ENCODE results near the gene RAB33B.
"Not testable (repeated sequence)": the region's sequence is repeated elsewhere in the genome, so short reads cannot be mapped to it uniquely, and the experiment has no call there.

Gene RAB33B

DNA sequence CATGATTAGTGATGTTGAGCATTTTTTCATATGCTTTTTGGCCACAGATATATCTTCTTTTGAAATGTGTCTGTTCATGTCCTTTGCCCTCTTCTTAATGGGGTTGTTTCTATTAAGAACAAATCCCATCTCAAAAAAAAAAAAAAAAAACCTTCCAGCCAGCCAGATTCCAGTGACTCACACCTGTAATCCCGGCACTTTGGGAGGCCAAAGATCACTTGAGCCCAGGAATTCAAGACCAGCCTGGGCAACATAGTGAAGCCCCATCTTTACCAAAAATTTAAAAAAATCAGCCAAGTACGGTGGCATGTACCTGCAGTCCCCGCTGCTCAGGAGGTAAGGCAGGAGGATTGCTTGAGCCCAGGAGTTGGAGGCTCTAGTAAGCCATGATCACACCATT lies 5.1 kb downstream of the RAB33B start:
- H3K27ac ChIP-seq (ENCODE audit: low read depth, low read length) = no peak overlapping the region
- H3K9ac ChIP-seq (ENCODE audit: low read length) = no peak overlapping the region
- H3K4me2 ChIP-seq (ENCODE audit: low read depth, low read length, poor library complexity, severe bottlenecking) = no peak overlapping the region
- H3F3A ChIP-seq (ENCODE audit: insufficient read depth) = peaks cover 3% of the 10 kb centered on the region; the same call in 1 of the 2 replicates
- H3K27me3 ChIP-seq (ENCODE audit: low read length) = no peaks in the 10 kb centered on the region
- no peak overlapping the region for H3K4me3 ChIP-seq (ENCODE audit: insufficient read depth, low read length, poor library complexity, severe bottlenecking)
- no peaks in the 10 kb centered on the region for H4K20me1 ChIP-seq (ENCODE audit: low read depth, low read length)
- H2AFZ ChIP-seq (ENCODE audit: low read depth, low read length, severe bottlenecking) = no peak overlapping the region
- no peaks in the 10 kb centered on the region for H3K9me3 ChIP-seq (ENCODE audit: insufficient read depth, low read length)
- no peak for TF ChIP-seq EZH2phosphoT487 (conservative IDR thresholded peaks at IDR 0.05; ENCODE audit: low read length)
- TF ChIP-seq, protein P1, sequence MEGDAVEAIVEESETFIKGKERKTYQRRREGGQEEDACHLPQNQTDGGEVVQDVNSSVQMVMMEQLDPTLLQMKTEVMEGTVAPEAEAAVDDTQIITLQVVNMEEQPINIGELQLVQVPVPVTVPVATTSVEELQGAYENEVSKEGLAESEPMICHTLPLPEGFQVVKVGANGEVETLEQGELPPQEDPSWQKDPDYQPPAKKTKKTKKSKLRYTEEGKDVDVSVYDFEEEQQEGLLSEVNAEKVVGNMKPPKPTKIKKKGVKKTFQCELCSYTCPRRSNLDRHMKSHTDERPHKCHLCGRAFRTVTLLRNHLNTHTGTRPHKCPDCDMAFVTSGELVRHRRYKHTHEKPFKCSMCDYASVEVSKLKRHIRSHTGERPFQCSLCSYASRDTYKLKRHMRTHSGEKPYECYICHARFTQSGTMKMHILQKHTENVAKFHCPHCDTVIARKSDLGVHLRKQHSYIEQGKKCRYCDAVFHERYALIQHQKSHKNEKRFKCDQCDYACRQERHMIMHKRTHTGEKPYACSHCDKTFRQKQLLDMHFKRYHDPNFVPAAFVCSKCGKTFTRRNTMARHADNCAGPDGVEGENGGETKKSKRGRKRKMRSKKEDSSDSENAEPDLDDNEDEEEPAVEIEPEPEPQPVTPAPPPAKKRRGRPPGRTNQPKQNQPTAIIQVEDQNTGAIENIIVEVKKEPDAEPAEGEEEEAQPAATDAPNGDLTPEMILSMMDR (IDR thresholded peaks at IDR 0.05; ENCODE audit: insufficient read depth, low read length, poor library complexity, severe bottlenecking) = no peak
- no peaks in the 10 kb centered on the region for H3K36me3 ChIP-seq (ENCODE audit: low read length)
- peaks cover 70% of the 10 kb centered on the region for H3K79me2 ChIP-seq (ENCODE audit: insufficient read depth, low read length)
- H3K9me2 ChIP-seq (replicated peaks; ENCODE audit: insufficient read depth, low read length) = no peaks in the 10 kb centered on the region

DNA sequence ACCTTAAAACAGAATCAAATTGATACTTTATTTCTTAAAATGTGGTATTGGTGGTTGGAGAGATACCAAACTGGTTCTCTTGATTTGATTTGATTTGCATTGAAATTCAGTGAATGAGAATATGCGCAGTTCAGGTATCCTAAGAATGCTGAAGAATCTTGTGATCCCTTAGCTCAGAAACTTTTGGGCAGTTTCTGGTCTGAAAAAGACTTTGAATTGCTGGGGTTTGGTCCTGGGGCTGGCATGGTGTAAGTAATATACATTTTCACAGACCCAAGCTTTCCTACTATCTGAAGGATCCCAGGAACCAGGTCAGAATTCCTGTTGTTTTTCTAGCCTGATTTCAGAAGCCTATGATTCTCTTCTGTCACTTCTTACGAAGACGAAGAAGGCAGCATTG lies 6.6 kb downstream of the RAB33B start:
- H3K27ac ChIP-seq (ENCODE audit: low read depth, low read length) = no peak overlapping the region
- TF ChIP-seq, protein P1 (IDR thresholded peaks at IDR 0.05; ENCODE audit: insufficient read depth, low read length, poor library complexity, severe bottlenecking) = no peak
- TF ChIP-seq EZH2phosphoT487 (conservative IDR thresholded peaks at IDR 0.05; ENCODE audit: low read length) = no peak
- no peaks in the 10 kb centered on the region for H4K20me1 ChIP-seq (ENCODE audit: low read depth, low read length)
- no peak overlapping the region for H3K4me2 ChIP-seq (ENCODE audit: low read depth, low read length, poor library complexity, severe bottlenecking)
- H3F3A ChIP-seq (ENCODE audit: insufficient read depth) = peaks cover 3% of the 10 kb centered on the region; the same call in 1 of the 2 replicates
- H3K79me2 ChIP-seq (ENCODE audit: insufficient read depth, low read length) = peaks cover 57% of the 10 kb centered on the region
- H3K36me3 ChIP-seq (ENCODE audit: low read length) = no peaks in the 10 kb centered on the region
- H3K9me3 ChIP-seq (ENCODE audit: insufficient read depth, low read length) = no peaks in the 10 kb centered on the region
- H3K9me2 ChIP-seq (replicated peaks; ENCODE audit: insufficient read depth, low read length) = no peaks in the 10 kb centered on the region
- H3K9ac ChIP-seq (ENCODE audit: low read length) = no peak overlapping the region
- no peaks in the 10 kb centered on the region for H3K27me3 ChIP-seq (ENCODE audit: low read length)
- no peak overlapping the region for H2AFZ ChIP-seq (ENCODE audit: low read depth, low read length, severe bottlenecking)
- H3K4me3 ChIP-seq (ENCODE audit: insufficient read depth, low read length, poor library complexity, severe bottlenecking) = no peak overlapping the region

DNA sequence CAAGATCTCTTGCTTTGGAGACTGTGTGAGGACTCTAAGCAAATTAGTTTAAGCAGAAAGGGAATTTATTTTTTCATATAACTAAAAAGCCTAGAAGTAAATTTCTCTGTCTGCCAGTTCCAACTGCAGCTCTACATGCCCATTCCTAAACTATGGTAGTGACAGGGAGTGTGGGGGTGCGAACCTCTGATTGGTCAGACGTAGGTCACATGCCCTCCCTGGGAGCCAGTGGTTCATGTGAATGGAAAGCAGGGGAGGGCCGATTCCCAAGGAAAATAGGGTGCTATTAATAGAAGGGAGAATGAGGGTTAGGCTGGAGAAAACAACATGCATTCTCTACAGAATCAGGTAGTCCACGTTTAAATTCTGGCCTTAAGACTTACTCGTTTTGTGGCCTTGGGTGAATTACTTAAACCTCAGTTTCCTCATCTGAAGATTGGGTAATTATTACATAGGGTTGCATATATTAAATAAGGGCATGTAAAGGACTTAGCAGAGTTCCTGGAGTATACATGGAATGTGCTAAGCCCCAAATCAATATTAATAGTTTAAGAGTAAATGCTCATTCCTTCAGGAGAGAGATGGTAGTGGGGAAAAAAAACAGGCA lies 7.2 kb downstream of the RAB33B start:
- H3K27me3 ChIP-seq (ENCODE audit: low read length) = no peaks in the 10 kb centered on the region
- no peak overlapping the region for H3K9ac ChIP-seq (ENCODE audit: low read length)
- H3K79me2 ChIP-seq (ENCODE audit: insufficient read depth, low read length) = peaks cover 56% of the 10 kb centered on the region
- no peak overlapping the region for H3K4me2 ChIP-seq (ENCODE audit: low read depth, low read length, poor library complexity, severe bottlenecking)
- no peaks in the 10 kb centered on the region for H3K36me3 ChIP-seq (ENCODE audit: low read length)
- no peak for TF ChIP-seq EZH2phosphoT487 (conservative IDR thresholded peaks at IDR 0.05; ENCODE audit: low read length)
- TF ChIP-seq, protein P1 (IDR thresholded peaks at IDR 0.05; ENCODE audit: insufficient read depth, low read length, poor library complexity, severe bottlenecking) = no peak
- H3F3A ChIP-seq (ENCODE audit: insufficient read depth) = peaks cover 3% of the 10 kb centered on the region; the same call in 1 of the 2 replicates
- no peak overlapping the region for H2AFZ ChIP-seq (ENCODE audit: low read depth, low read length, severe bottlenecking)
- no peaks in the 10 kb centered on the region for H3K9me3 ChIP-seq (ENCODE audit: insufficient read depth, low read length)
- H3K9me2 ChIP-seq (replicated peaks; ENCODE audit: insufficient read depth, low read length) = no peaks in the 10 kb centered on the region
- no peak overlapping the region for H3K27ac ChIP-seq (ENCODE audit: low read depth, low read length)
- H3K4me3 ChIP-seq (ENCODE audit: insufficient read depth, low read length, poor library complexity, severe bottlenecking) = no peak overlapping the region
- no peaks in the 10 kb centered on the region for H4K20me1 ChIP-seq (ENCODE audit: low read depth, low read length)

DNA sequence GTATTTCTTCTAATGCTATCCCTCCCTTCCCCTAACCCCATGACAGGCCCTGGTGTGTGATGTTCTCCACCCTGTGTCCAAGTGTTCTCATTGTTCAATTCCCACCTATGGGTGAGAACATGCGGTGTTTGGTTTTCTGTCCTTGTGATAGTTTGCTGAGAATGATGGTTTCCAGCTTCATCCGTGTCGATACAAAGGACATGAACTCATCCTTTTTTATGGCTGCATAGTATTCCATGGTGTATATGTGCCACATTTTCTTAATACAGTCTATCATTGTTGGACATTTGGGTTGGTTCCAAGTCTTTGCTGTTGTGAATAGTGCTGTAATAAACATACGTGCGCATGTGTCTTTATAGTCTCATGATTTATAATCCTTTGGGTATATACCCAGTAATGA lies 10.6 kb downstream of the RAB33B start:
- not testable (repeated sequence) for H3K4me2 ChIP-seq (ENCODE audit: low read depth, low read length, poor library complexity, severe bottlenecking); H3K4me3 ChIP-seq (ENCODE audit: insufficient read depth, low read length, poor library complexity, severe bottlenecking); H3K27ac ChIP-seq (ENCODE audit: low read depth, low read length); H3K9ac ChIP-seq (ENCODE audit: low read length); H4K20me1 ChIP-seq (ENCODE audit: low read depth, low read length); H3K27me3 ChIP-seq (ENCODE audit: low read length); H3K9me2 ChIP-seq (replicated peaks; ENCODE audit: insufficient read depth, low read length); H3K9me3 ChIP-seq (ENCODE audit: insufficient read depth, low read length); H3F3A ChIP-seq (ENCODE audit: insufficient read depth); H2AFZ ChIP-seq (ENCODE audit: low read depth, low read length, severe bottlenecking); H3K36me3 ChIP-seq (ENCODE audit: low read length)
- peaks cover 33% of the 10 kb centered on the region for H3K79me2 ChIP-seq (ENCODE audit: insufficient read depth, low read length)
